H1 (cell line): ENCODE results near the gene CYREN. TPM values are rescaled to one million over a fixed set of nuclear protein-coding genes. Genes with fewer than 3 reads are reported as not detected.

Source experiments
- CTCF ChIA-PET: fragments of 300-600 bp; sonication (Branson Sonifier 250); formaldehyde crosslinking; loops from one replicate; lab custom pipeline; 2021; ENCODE audit not compliant: partially characterized antibody; lab: Charles Lee
- POLR2A ChIA-PET: fragments of 300-600 bp; sonication (Branson Sonifier 250); formaldehyde crosslinking; loops from one replicate; lab custom pipeline; 2021; ENCODE audit warnings: inconsistent platforms; ENCODE audit not compliant: partially characterized antibody; lab: Charles Lee
- DNase-seq, 2 experiments: peaks; one replicate each; pipeline versions ENCODE4 v3.0.0 to v3.0.0-alpha.2; 2010 to 2022; ENCODE audit warnings: low spot score in 2 of 2, low read depth in 1 of 2, mixed read lengths in 1 of 2
- FAIRE-seq: peaks from 2 replicates; lab custom pipeline; 2011; peaks lifted over from hg19 to GRCh38; lab: Jason Lieb, UNC
- H2AFZ ChIP-seq: 2 replicates; pipeline ENCODE4 v1.8.1; 2012; ENCODE audit warnings: low read length, inconsistent platforms
- H2AK5ac ChIP-seq: 2 replicates; pipeline ENCODE4 v1.6.1; 2013; ENCODE audit warnings: low read depth, low read length
- H2BK120ac ChIP-seq: replicated peaks from 2 replicates; pipeline ENCODE3; 2013; ENCODE audit warnings: low read depth, low read length, inconsistent platforms
- H2BK12ac ChIP-seq: 2 replicates; pipeline ENCODE4 v1.6.1; 2013; ENCODE audit warnings: low read depth, low read length
- H2BK15ac ChIP-seq: 2 replicates; pipeline ENCODE4 v1.6.1; 2013; ENCODE audit warnings: low read length
- H2BK20ac ChIP-seq: 2 replicates; pipeline ENCODE4 v1.6.1; 2013; ENCODE audit warnings: low read length
- H2BK5ac ChIP-seq: 2 replicates; pipeline ENCODE4 v1.6.1; 2013; ENCODE audit warnings: low read depth, low read length
- H3K14ac ChIP-seq: 2 replicates; pipeline ENCODE4 v1.6.1; 2013; ENCODE audit warnings: inconsistent platforms; ENCODE audit not compliant: insufficient read length
- H3K18ac ChIP-seq: 2 replicates; pipeline ENCODE4 v1.6.1; 2013; ENCODE audit warnings: low read length; ENCODE audit errors: extremely low read depth
- H3K23ac ChIP-seq: 2 replicates; pipeline ENCODE4 v1.6.1; 2013; ENCODE audit warnings: inconsistent platforms; ENCODE audit not compliant: insufficient read length
- H3K23me2 ChIP-seq: 2 replicates; pipeline ENCODE4 v1.6.1; 2013; ENCODE audit warnings: low read depth, low read length
- H3K27ac ChIP-seq: 2 replicates; pipeline ENCODE4 v1.6.1; 2011; ENCODE audit warnings: low read depth, low read length, inconsistent platforms
- H3K27me3 ChIP-seq, 4 experiments: replicated peaks in 1 of 4; 1 replicate in 1 of 4; 2 replicates in 3 of 4; pipeline versions ENCODE4 v1.6.1 to v1.8.1; 2011 to 2013; ENCODE audit warnings: low read length in 3 of 4, mild to moderate bottlenecking in 3 of 4, inconsistent platforms in 2 of 4, mixed read lengths in 2 of 4, moderate library complexity in 1 of 4; ENCODE audit not compliant: control insufficient read depth in 3 of 4, insufficient read depth in 3 of 4; ENCODE audit errors: extremely low read depth in 1 of 4
- H3K36me3 ChIP-seq, 4 experiments: 2 replicates each; pipeline versions ENCODE4 v1.6.1 to v1.8.1; 2011 to 2013; ENCODE audit warnings: mild to moderate bottlenecking in 4 of 4, low read length in 3 of 4, moderate library complexity in 2 of 4, control low read depth in 1 of 4, inconsistent platforms in 1 of 4; ENCODE audit not compliant: insufficient read depth in 4 of 4, control insufficient read depth in 2 of 4
- H3K4ac ChIP-seq: replicated peaks from 2 replicates; pipeline ENCODE3; 2013; ENCODE audit warnings: low read length, low read depth, mixed read lengths, inconsistent platforms; ENCODE audit not compliant: insufficient read length
- H3K4me1 ChIP-seq, 4 experiments: replicated peaks in 1 of 4; 1 replicate in 1 of 4; 2 replicates in 3 of 4; pipeline versions ENCODE4 v1.6.1 to v1.8.1; 2011 to 2013; ENCODE audit warnings: low read length in 3 of 4, inconsistent platforms in 2 of 4, mixed read lengths in 1 of 4; ENCODE audit not compliant: insufficient read depth in 4 of 4, control insufficient read depth in 3 of 4
- H3K4me2 ChIP-seq, 2 experiments: 2 replicates each; pipeline versions ENCODE4 v1.6.1 to v1.8.1; 2011 to 2013; ENCODE audit warnings: low read depth in 2 of 2, low read length in 2 of 2, control low read depth in 1 of 2, inconsistent platforms in 1 of 2, mild to moderate bottlenecking in 1 of 2; ENCODE audit not compliant: insufficient read depth in 1 of 2
- H3K4me3 ChIP-seq, 4 experiments: fragments of 200-600, 300-600 bp in 1 of 4; sonication (generic), shearing (Covaris generic), sonication (Bioruptor Twin) in 1 of 4; 2 replicates each; pipeline versions ENCODE4 v1.5.1 to v1.8.1; 2011 to 2016; ENCODE audit warnings: low read length in 4 of 4, low read depth in 3 of 4, control low read depth in 2 of 4, inconsistent platforms in 2 of 4, mild to moderate bottlenecking in 2 of 4, mixed read lengths in 1 of 4, moderate library complexity in 1 of 4; ENCODE audit not compliant: insufficient read depth in 2 of 4; ENCODE audit errors: extremely low read depth in 1 of 4
- H3K56ac ChIP-seq: replicated peaks from 2 replicates; pipeline ENCODE3; 2013; ENCODE audit warnings: low read depth, mild to moderate bottlenecking, mixed read lengths, low read length, inconsistent platforms; ENCODE audit not compliant: insufficient read length
- H3K79me1 ChIP-seq: 2 replicates; pipeline ENCODE4 v1.6.1; 2013; ENCODE audit warnings: low read depth, low read length, control low read depth
- H3K79me2 ChIP-seq, 2 experiments: 2 replicates each; pipeline versions ENCODE4 v1.6.1 to v1.8.1; 2012 to 2013; ENCODE audit warnings: low read length in 2 of 2, mild to moderate bottlenecking in 2 of 2, inconsistent platforms in 1 of 2; ENCODE audit not compliant: insufficient read depth in 2 of 2, control insufficient read depth in 1 of 2
- H3K9ac ChIP-seq, 4 experiments: replicated peaks in 1 of 4; 1 replicate in 1 of 4; 2 replicates in 3 of 4; pipeline versions ENCODE4 v1.6.1 to v1.8.1; 2011 to 2013; ENCODE audit warnings: low read depth in 3 of 4, low read length in 3 of 4, control low read depth in 2 of 4, mild to moderate bottlenecking in 2 of 4, moderate library complexity in 2 of 4, inconsistent platforms in 1 of 4; ENCODE audit errors: extremely low read depth in 1 of 4
- H3K9me3 ChIP-seq, 2 experiments: 2 replicates each; pipeline versions ENCODE4 v1.6.1 to v1.8.1; 2012 to 2013; ENCODE audit warnings: mild to moderate bottlenecking in 2 of 2, moderate library complexity in 2 of 2, control low read depth in 1 of 2, inconsistent platforms in 1 of 2, low read depth in 1 of 2, low read length in 1 of 2, mixed read lengths in 1 of 2; ENCODE audit not compliant: insufficient read depth in 2 of 2
- H4K20me1 ChIP-seq, 2 experiments: replicated peaks in 1 of 2; 2 replicates each; pipeline versions ENCODE3 to v1.8.1; 2011 to 2013; ENCODE audit warnings: inconsistent platforms in 2 of 2, low read length in 2 of 2, mild to moderate bottlenecking in 1 of 2; ENCODE audit not compliant: insufficient read depth in 2 of 2, control insufficient read depth in 1 of 2
- H4K5ac ChIP-seq: 2 replicates; pipeline ENCODE4 v1.6.1; 2013; ENCODE audit warnings: low read length, low read depth, mixed read lengths, inconsistent platforms; ENCODE audit not compliant: insufficient read length
- H4K8ac ChIP-seq: 2 replicates; pipeline ENCODE4 v1.8.0; 2013; ENCODE audit warnings: mild to moderate bottlenecking, moderate library complexity, low read length, inconsistent platforms; ENCODE audit not compliant: insufficient read depth; ENCODE audit errors: extremely low read depth
- H4K91ac ChIP-seq: replicated peaks from 2 replicates; pipeline ENCODE3; 2013; ENCODE audit warnings: low read length, mixed read lengths, inconsistent platforms; ENCODE audit not compliant: insufficient read length
- SP1 ChIP-seq: IDR thresholded peaks from 2 replicates; pipeline ENCODE4 v1.6.1; 2011; ENCODE audit warnings: low read depth, low read length
- WGBS, 2 experiments: shearing (Covaris generic) in 1 of 2; methylation state at CpG; one replicate each; pipeline versions ENCODE4 v1.1.6 to v1.1.7; 2013 to 2015; ENCODE audit warnings: low lambda C conversion rate in 2 of 2, mixed read lengths in 2 of 2, inconsistent platforms in 1 of 2, low coverage in 1 of 2, missing lambda C conversion rate in 1 of 2; ENCODE audit not compliant: insufficient replicate concordance in 2 of 2, insufficient coverage in 1 of 2, insufficient read length in 1 of 2; ENCODE audit errors: extremely low coverage in 1 of 2, missing lambda C conversion rate in 1 of 2; 5-methylcytosine and 5-hydroxymethylcytosine counted together
- polyA plus RNA-seq, 7 experiments: library from polyadenylated mRNA; depleted of rRNA in 3 of 7; stranded (reverse) in 5 of 7; unstranded in 2 of 7; fragments of >200 nt in 5 of 7; fragments of 200-250 nt in 2 of 7; gene quantifications; 1 replicate in 5 of 7; 2 replicates in 1 of 7; 4 replicates in 1 of 7; pipeline versions ENCODE4 v1.2.1 to v1.2.3, GENCODE V29; 2011 to 2013; ENCODE audit warnings: missing spikeins in 2 of 7, mixed read lengths in 2 of 7
- total RNA-seq: library from RNA; stranded (reverse); fragmentation: NEBNext Ultra II Directional; extraction: Animal tissue kit (Norgen Biotek cat#: 25700); gene quantifications from 2 replicates; pipeline ENCODE4 v1.2.1, GENCODE V29; 2021

CYREN gene
- total and polyA plus RNA-seq, 2 of the 8 experiments (the other 6 are each of a cell fraction or from before 2014, with no cell fraction given) = 25.1 to 46.2 TPM

- Histone ChIP-seq H4K5ac (no peak overlapping the region), H3K23ac (no peak overlapping the region), H3K14ac (no peak overlapping the region), H4K20me1 (peaks cover 0 to 2% of the 10 kb centered on the region in 2 experiments), H3K56ac (no peak overlapping the region), H3K9ac (no peak overlapping the region), H3K23me2 (no peaks in the 10 kb centered on the region), H3K18ac (no peak overlapping the region), H3K79me2 (no peaks in the 10 kb centered on the region), H2BK12ac (no peak overlapping the region), H2BK20ac (no peak overlapping the region), H2AK5ac (no peak overlapping the region), H4K8ac (no peak overlapping the region), H3K4me2 (no peak overlapping the region), H4K91ac (no peak overlapping the region), H3K9me3 (no peaks in the 10 kb centered on the region), H2BK15ac (no peak overlapping the region), H2AFZ (no peak overlapping the region), H3K4me3 (no peak overlapping the region), H3K4me1 (peaks cover 0 to 6% (median 2%) of the 10 kb centered on the region in 4 experiments; a peak in 3 of 7 replicates), H3K27ac (no peak overlapping the region), H3K79me1 (no peaks in the 10 kb centered on the region; the same call in 1 of the 2 replicates), H3K27me3 (no peaks in the 10 kb centered on the region), H3K4ac (no peak overlapping the region), H2BK5ac (no peak overlapping the region), H2BK120ac (no peak overlapping the region), H3K36me3 (peaks cover 0 to 2% (median 0%) of the 10 kb centered on the region in 4 experiments; a peak in 1 of 8 replicates)
- CTCF ChIA-PET = interaction anchor here (1.0 kb wide), 1 partner anchor 48 kb away, joined by 3 read pairs; no protein-coding TSS in a partner anchor
- DNase-seq (no peak), FAIRE-seq (no peak)
- POLR2A ChIA-PET = no interaction called here
- 90% methylated on average over 4 of the region's 4 CpGs; no CpG with 5 or more reads in 1 of the 2 experiments for WGBS, 2 experiments
- TF ChIP-seq SP1 = no peak
These were observed 24.6 kb upstream of the CYREN start for GRCh38 chr7:135195156-135195555.
